K562 (cell line): Measurements from ENCODE around the gene SPEG. TPM values are rescaled to one million over a fixed set of nuclear protein-coding genes. Genes with fewer than 3 reads are reported as not detected.

Experiments used
- ATAC-seq: fragments of 200-7000 bp; cut with Tn5 transposase; 3 replicates; pipeline ENCODE4 v1.9.1; 2020; ENCODE audit warnings: moderate library complexity
- BruUV-seq: library from RNA; stranded (reverse); fragments of 400-500 nt; replicated peaks from 2 replicates; lab custom pipeline; 2021; lab: Mats Ljungman, UMichigan
- CTCF ChIA-PET: fragments of 300-600 bp; formaldehyde crosslinking; extraction: SDS; loops from one replicate; lab custom pipeline; 2021; ENCODE audit warnings: low intra/inter-chr PET ratio; lab: Yijun Ruan, JAX
- POLR2A ChIA-PET: fragments of 300-600, 350-650 bp; sonication (Branson Sonifier 250); formaldehyde crosslinking; extraction: SDS; loops from one replicate; lab custom pipeline; 2021; ENCODE audit warnings: antibody characterized with exemption, inconsistent platforms; lab: Yijun Ruan, JAX
- DNase-seq, 4 experiments: peaks; one replicate each; pipeline versions ENCODE4 v3.0.0 to v3.0.0-alpha.2; 2011 to 2018; ENCODE audit warnings: low spot score in 3 of 4, mixed read lengths in 3 of 4; ENCODE audit errors: extremely low read depth in 1 of 4
- FAIRE-seq: peaks from 2 replicates; lab custom pipeline; 2011; peaks lifted over from hg19 to GRCh38; lab: Jason Lieb, UNC
- H2AFZ ChIP-seq: 2 replicates; pipeline ENCODE4 v1.6.0; 2011; ENCODE audit warnings: low read depth, low read length, control low read depth, inconsistent platforms
- H3K27ac ChIP-seq: fragments of 200-600 bp; 3 replicates; pipeline ENCODE4 v1.8.0; 2011; ENCODE audit warnings: low read depth, mild to moderate bottlenecking, control low read depth, inconsistent platforms, low read length, moderate library complexity, mixed read lengths; ENCODE audit errors: extremely low read depth
- H3K27me3 ChIP-seq, 2 experiments: fragments of 300-600 bp in 1 of 2; 2 replicates in 1 of 2; 3 replicates in 1 of 2; pipeline versions ENCODE4 v1.6.0 to v1.8.0; 2011; ENCODE audit warnings: inconsistent platforms in 2 of 2, low read length in 2 of 2, mild to moderate bottlenecking in 1 of 2, mixed read lengths in 1 of 2, moderate library complexity in 1 of 2; ENCODE audit not compliant: control insufficient read depth in 2 of 2, insufficient read depth in 2 of 2
- H3K36me3 ChIP-seq: fragments of 300-600 bp; 3 replicates; pipeline ENCODE4 v1.8.0; 2011; ENCODE audit warnings: mild to moderate bottlenecking, low read length, inconsistent platforms; ENCODE audit not compliant: control insufficient read depth, insufficient read depth
- H3K4me1 ChIP-seq, 2 experiments: fragments of 200-600 bp in 1 of 2; replicated peaks in 1 of 2; 2 replicates in 1 of 2; 3 replicates in 1 of 2; pipeline versions ENCODE4 v1.5.1 to v1.8.0; 2011; ENCODE audit warnings: inconsistent platforms in 2 of 2, low read length in 2 of 2, mild to moderate bottlenecking in 1 of 2, mixed read lengths in 1 of 2, moderate library complexity in 1 of 2; ENCODE audit not compliant: control insufficient read depth in 2 of 2, insufficient read depth in 2 of 2
- H3K4me2 ChIP-seq: 2 replicates; pipeline ENCODE4 v1.6.1; 2011; ENCODE audit warnings: low read length, control low read depth, inconsistent platforms, mixed read lengths; ENCODE audit not compliant: insufficient read depth
- H3K4me3 ChIP-seq: fragments of 200-600 bp; sonication (generic), shearing (Covaris generic); 2 replicates; pipeline ENCODE4 v1.5.1; 2016; ENCODE audit warnings: control low read depth, inconsistent platforms
- H3K79me2 ChIP-seq: fragments of 200-600 bp; 3 replicates; pipeline ENCODE4 v1.8.0; 2011; ENCODE audit warnings: low read length, inconsistent platforms; ENCODE audit not compliant: control insufficient read depth, insufficient read depth
- H3K9ac ChIP-seq, 2 experiments: 2 replicates each; pipeline versions ENCODE4 v1.6.0 to v1.6.1; 2011; ENCODE audit warnings: low read depth in 2 of 2, low read length in 2 of 2, control low read depth in 1 of 2, inconsistent platforms in 1 of 2, mild to moderate bottlenecking in 1 of 2, mixed read lengths in 1 of 2; ENCODE audit not compliant: insufficient read depth in 1 of 2
- H3K9me1 ChIP-seq: one replicate; pipeline ENCODE4 v1.6.0; 2011; ENCODE audit warnings: inconsistent platforms, mild to moderate bottlenecking, low read length, moderate library complexity; ENCODE audit not compliant: control insufficient read depth, insufficient read depth
- H3K9me3 ChIP-seq: replicated peaks from 2 replicates; pipeline ENCODE4 v1.5.1; 2011; ENCODE audit warnings: low read depth, low read length, inconsistent platforms; ENCODE audit not compliant: control insufficient read depth, insufficient read depth
- H4K20me1 ChIP-seq: replicated peaks from 2 replicates; pipeline ENCODE4 v1.6.1; 2011; ENCODE audit warnings: low read length, inconsistent platforms, mixed read lengths; ENCODE audit not compliant: control insufficient read depth, insufficient read depth
- CREB1 ChIP-seq, 2 experiments: sonication (generic) in 1 of 2; formaldehyde crosslinking in 1 of 2; IDR thresholded peaks; 2 replicates each; pipeline versions ENCODE4 v1.6.1 to v1.8.0; 2012 to 2022; ENCODE audit warnings: inconsistent platforms in 1 of 2, mild to moderate bottlenecking in 1 of 2, missing genetic modification reagents in 1 of 2, moderate library complexity in 1 of 2
- KDM5B ChIP-seq: fragments of 200-600 bp; sonication (generic); IDR thresholded peaks from 2 replicates; pipeline ENCODE4 v1.6.1; 2012; ENCODE audit warnings: low read depth, mild to moderate bottlenecking, moderate library complexity, low read length, control low read depth, inconsistent platforms; ENCODE audit not compliant: insufficient replicate concordance
- MED1 ChIP-seq: sonication (generic); formaldehyde crosslinking; IDR thresholded peaks from 2 replicates; pipeline ENCODE4 v1.8.1; 2023; ENCODE audit warnings: missing genetic modification reagents, borderline replicate concordance
- NCOA4 ChIP-seq: fragments of 450-650 bp; IDR thresholded peaks from 2 replicates; pipeline ENCODE4 v1.6.1; 2018; ENCODE audit warnings: mild to moderate bottlenecking; ENCODE audit not compliant: partially characterized antibody
- ZNF644 ChIP-seq: fragments of 200-800 bp; sonication (Bioruptor generic); IDR thresholded peaks from 2 replicates; pipeline ENCODE4 v1.6.1; 2016; ENCODE audit warnings: low read depth, missing genetic modification characterization, missing compliant biosample characterization
- WGBS: fragments of 100-300 bp; shearing (Covaris generic); methylation state at CpG from one replicate; pipeline ENCODE4 v1.1.6; 2016; ENCODE audit warnings: low coverage, mixed read lengths; ENCODE audit not compliant: insufficient coverage; ENCODE audit errors: missing lambda C conversion rate; 5-methylcytosine and 5-hydroxymethylcytosine counted together
- in situ Hi-C: fragments of 300-500 bp; cut with MboI; formaldehyde crosslinking; loops from 4 replicates; pipeline ENCODE4 v1.15.0; 2018; ENCODE audit warnings: inconsistent platforms, mixed read lengths
- intact Hi-C: fragments of 100-400 bp; cut with micrococcal nuclease; formaldehyde crosslinking; loops from 2 replicates; pipeline ENCODE4 v1.14.2; 2022
- polyA plus RNA-seq, 8 experiments: library from polyadenylated mRNA; depleted of rRNA in 4 of 8; stranded (reverse) in 5 of 8; unstranded in 3 of 8; fragments of >200 nt; fragmentation: Nextera tagmentation in 2 of 8; fragmentation: Illumina TruSeq in 1 of 8; extraction: Ambion mirVana in 2 of 8; extraction: Trizol in 1 of 8; gene quantifications; 2 replicates each; pipeline versions ENCODE4 v1.2.1 to v1.2.3, GENCODE V29; 2011 to 2014; ENCODE audit warnings: inconsistent platforms in 1 of 8, missing spikeins in 1 of 8
- total RNA-seq, 7 experiments: library from RNA; depleted of rRNA in 6 of 7; stranded (reverse); fragments of >200 nt in 6 of 7; fragmentation: Illumina TruSeq in 2 of 7; extraction: Trizol in 2 of 7; gene quantifications; 2 replicates each; pipeline versions ENCODE4 v1.2.1 to v1.2.3, GENCODE V29; 2011 to 2021; ENCODE audit warnings: low replicate concordance in 1 of 7

The SPEG gene
- total and polyA plus RNA-seq, 9 of the 15 experiments (the other 6 are each of a cell fraction or from before 2014, with no cell fraction given) = 0.49 to 8.7 (median 3.0) TPM

- Histone ChIP-seq H3K9me1 (peaks cover 3% of the 10 kb centered on the region), H3K4me3 (peak overlapping the region; percentile 38; the same call in 1 of the 2 replicates), H3K9ac (peak overlapping the region; percentile 58 to 85), H3K4me2 (peak overlapping the region; percentile 78), H3K4me1 (peaks cover 72 to 93% of the 10 kb centered on the region in 2 experiments), H2AFZ (peak overlapping the region; percentile 47), H3K9me3 (no peaks in the 10 kb centered on the region), H3K36me3 (peaks cover 4% of the 10 kb centered on the region; the same call in 1 of the 3 replicates), H3K27me3 (no peaks in the 10 kb centered on the region), H3K79me2 (peaks cover 45% of the 10 kb centered on the region), H4K20me1 (no peaks in the 10 kb centered on the region), H3K27ac (peak overlapping the region; percentile 77)
- no peak for DNase-seq
- no peak for ATAC-seq
- CTCF ChIA-PET = interaction anchor here (0.7 kb wide), 1 partner anchor 17 kb away, joined by 3 read pairs; no protein-coding TSS in a partner anchor
- intact Hi-C loops (no loop called here), in situ Hi-C loops (no loop called here)
- TF ChIP-seq ZNF644 = peak; percentile 14; the same call in 1 of the 2 replicates
- TF ChIP-seq CREB1 (IDR thresholded peaks at IDR 0.05) = no peak
- no peak for TF ChIP-seq CREB1 (CRISPR knock-in tag; IDR thresholded peaks at IDR 0.05)
- no peak for TF ChIP-seq MED1
- TF ChIP-seq KDM5B = peak; percentile 9
- no peak for TF ChIP-seq NCOA4
- POLR2A ChIA-PET = interaction anchor here (0.6 to 3.0 kb wide), 4 partner anchors 9 to 53 kb away, joined by 3 to 20 read pairs (median 4); partner anchors contain the start of gene GMPPA
- peak; percentile 44 for FAIRE-seq
- WGBS = 0% methylated on average over 3 of the region's 4 CpGs
- no TSS peak for BruUV-seq
Observed at GRCh38 chr2:219513787-219514186, 79.1 kb downstream of the SPEG start.
